ENCODE data around the gene ERMN.

- TF ChIP-seq CTCF (IDR thresholded peaks at IDR 0.05 in 4 of 5, conservative IDR thresholded peaks at IDR 0.05 in 1 of 5), result no peak
- no peak for TF ChIP-seq POLR2A (IDR thresholded peaks at IDR 0.05)
Measured at GRCh38 chr2:157355618-157356017, 30.0 kb upstream of the ERMN start.

Data from gastrocnemius medialis (tissue), 4 donors.